HCT116 (cell line): ENCODE measurements around the gene PDGFA. TPM values are rescaled to one million over a fixed set of nuclear protein-coding genes. Genes with fewer than 3 reads are reported as not detected.

ENCODE experiments used
- ATAC-seq: fragments of 200-7000 bp; cut with Tn5 transposase; 2 replicates; pipeline ENCODE4 v1.9.1; 2020; ENCODE audit warnings: mild to moderate bottlenecking, moderate library complexity
- BruUV-seq: library from RNA; stranded (reverse); fragments of 400-500 nt; replicated peaks from 2 replicates; lab custom pipeline; 2021; lab: Mats Ljungman, UMichigan
- CTCF ChIA-PET: fragments of 300-600 bp; sonication (Branson Sonifier 250); formaldehyde crosslinking; loops from one replicate; lab custom pipeline; 2021; ENCODE audit warnings: antibody characterized with exemption; lab: Charles Lee
- POLR2A ChIA-PET: fragments of 300-600, 350-600 bp; sonication (Branson Sonifier 250); formaldehyde crosslinking; loops from one replicate; lab custom pipeline; 2021; ENCODE audit warnings: antibody characterized with exemption; lab: Charles Lee
- RAD21 ChIA-PET, 2 experiments: fragments of 300-600 bp; sonication (Branson Sonifier 250); formaldehyde crosslinking; loops; one replicate each; lab custom pipeline; 2023; ENCODE audit warnings: low total read pairs in 2 of 2; ENCODE audit not compliant: uncharacterized antibody in 2 of 2, unreplicated experiment in 2 of 2, low non-redundant PET in 1 of 2; lab: Charles Lee
- DNase-seq: peaks from one replicate; pipeline ENCODE4 v3.0.0-alpha.2; 2010; ENCODE audit warnings: low read depth, low spot score
- H2AFZ ChIP-seq: fragments of 200-600 bp; shearing (Covaris generic), sonication (generic); 2 replicates; pipeline ENCODE4 v1.6.1; 2017; ENCODE audit warnings: low read depth, mixed run types, mixed read lengths, antibody characterized with exemption, low read length; ENCODE audit not compliant: poor library complexity, severe bottlenecking
- H3K27ac ChIP-seq: 2 replicates; pipeline ENCODE4 v1.5.1; 2012; ENCODE audit warnings: low read depth, low read length
- H3K27me3 ChIP-seq: fragments of 200-600 bp; sonication (generic); 2 replicates; pipeline ENCODE4 v1.6.1; 2016; ENCODE audit warnings: mixed run types, low read length, mixed read lengths; ENCODE audit not compliant: insufficient read depth
- H3K36me3 ChIP-seq, 2 experiments: fragments of 200-500 bp in 1 of 2; fragments of 200-600 bp in 1 of 2; sonication (Bioruptor generic) in 1 of 2; sonication (generic) in 1 of 2; 2 replicates each; pipeline versions ENCODE4 v1.5.1 to v1.6.1; 2014 to 2016; ENCODE audit warnings: low read length in 2 of 2, inconsistent platforms in 1 of 2, mixed read lengths in 1 of 2, mixed run types in 1 of 2; ENCODE audit not compliant: insufficient read depth in 2 of 2, control insufficient read depth in 1 of 2
- H3K4me1 ChIP-seq, 2 experiments: fragments of 200-600 bp in 1 of 2; sonication (generic) in 1 of 2; 2 replicates each; pipeline versions ENCODE4 v1.5.1 to v1.6.1; 2012 to 2017; ENCODE audit warnings: low read length in 2 of 2, inconsistent platforms in 1 of 2, mild to moderate bottlenecking in 1 of 2, mixed read lengths in 1 of 2, mixed run types in 1 of 2, moderate library complexity in 1 of 2; ENCODE audit not compliant: insufficient read depth in 2 of 2, control insufficient read depth in 1 of 2
- H3K4me2 ChIP-seq: fragments of 200-600 bp; sonication (generic); 2 replicates; pipeline ENCODE4 v1.6.1; 2017; ENCODE audit warnings: mixed run types, low read length, mixed read lengths
- H3K4me3 ChIP-seq, 2 experiments: fragments of 200-600 bp in 1 of 2; sonication (generic) in 1 of 2; replicated peaks in 1 of 2; 2 replicates each; pipeline ENCODE4 v1.5.1; 2011 to 2016; ENCODE audit warnings: low read length in 2 of 2, control low read depth in 1 of 2, low read depth in 1 of 2, mild to moderate bottlenecking in 1 of 2, mixed read lengths in 1 of 2, mixed run types in 1 of 2
- H3K79me2 ChIP-seq: fragments of 200-600 bp; sonication (generic); 2 replicates; pipeline ENCODE4 v1.6.1; 2017; ENCODE audit warnings: mild to moderate bottlenecking, mixed run types, low read length, moderate library complexity, mixed read lengths; ENCODE audit not compliant: insufficient read depth
- H3K9ac ChIP-seq: fragments of 200-600 bp; sonication (generic); 2 replicates; pipeline ENCODE4 v1.6.1; 2016; ENCODE audit warnings: low read length, mixed read lengths
- H3K9me2 ChIP-seq: fragments of 200-600 bp; sonication (generic), shearing (Covaris generic); 2 replicates; pipeline ENCODE4 v1.6.1; 2017; ENCODE audit warnings: mixed run types, mild to moderate bottlenecking, moderate library complexity; ENCODE audit not compliant: insufficient read depth
- H3K9me3 ChIP-seq, 2 experiments: fragments of 200-500 bp in 1 of 2; fragments of 200-600 bp in 1 of 2; sonication (Bioruptor generic) in 1 of 2; sonication (generic) in 1 of 2; 2 replicates each; pipeline ENCODE4 v1.6.1; 2014 to 2017; ENCODE audit warnings: low read length in 2 of 2, mixed read lengths in 2 of 2, inconsistent platforms in 1 of 2, low read depth in 1 of 2, mild to moderate bottlenecking in 1 of 2, mixed run types in 1 of 2, moderate library complexity in 1 of 2; ENCODE audit not compliant: control insufficient read depth in 1 of 2, insufficient read depth in 1 of 2
- H4K20me1 ChIP-seq: fragments of 200-600 bp; sonication (generic), shearing (Covaris generic); 2 replicates; pipeline ENCODE4 v1.6.1; 2017; ENCODE audit warnings: mixed run types, mild to moderate bottlenecking, moderate library complexity; ENCODE audit not compliant: insufficient read depth
- ATF3 ChIP-seq: IDR thresholded peaks from 2 replicates; pipeline ENCODE4 v1.6.1; 2012
- ELF1 ChIP-seq: IDR thresholded peaks from 2 replicates; pipeline ENCODE4 v1.6.1; 2012; ENCODE audit warnings: low read depth, borderline replicate concordance
- EZH2 ChIP-seq: fragments of 200-600 bp; sonication (generic); IDR thresholded peaks from 2 replicates; pipeline ENCODE4 v1.6.1; 2017; ENCODE audit warnings: antibody characterized with exemption, mixed run types
- FOSL1 ChIP-seq: IDR thresholded peaks from 2 replicates; pipeline ENCODE4 v1.6.1; 2012; ENCODE audit warnings: low read depth
- MAX ChIP-seq: IDR thresholded peaks from 2 replicates; pipeline ENCODE4 v1.6.1; 2012
- POLR2A ChIP-seq: IDR thresholded peaks from 2 replicates; pipeline ENCODE4 v1.7.0; 2011; ENCODE audit warnings: borderline replicate concordance; ENCODE audit not compliant: insufficient read depth, insufficient read length; ENCODE audit errors: extremely low read depth
- POLR2AphosphoS5 ChIP-seq: IDR thresholded peaks from 2 replicates; pipeline ENCODE4 v1.6.1; 2011; ENCODE audit warnings: mild to moderate bottlenecking, low read depth, low read length, moderate library complexity
- RAD21 ChIP-seq: IDR thresholded peaks from 2 replicates; pipeline ENCODE4 v1.6.1; 2012; ENCODE audit warnings: low read depth, mild to moderate bottlenecking
- SIN3A ChIP-seq: IDR thresholded peaks from 2 replicates; pipeline ENCODE4 v1.6.1; 2012; ENCODE audit warnings: low read depth
- SRF ChIP-seq: IDR thresholded peaks from 2 replicates; pipeline ENCODE4 v1.6.1; 2012; ENCODE audit warnings: low read depth
- TCF7L2 ChIP-seq: IDR thresholded peaks from 2 replicates; pipeline ENCODE4 v1.7.0; 2011; ENCODE audit warnings: borderline replicate concordance, inconsistent platforms; ENCODE audit not compliant: insufficient read depth, insufficient read length; ENCODE audit errors: extremely low read depth
- YY1 ChIP-seq: IDR thresholded peaks from 2 replicates; pipeline ENCODE4 v1.6.1; 2011; ENCODE audit warnings: low read length, low read depth, moderate library complexity, mild to moderate bottlenecking; ENCODE audit not compliant: insufficient replicate concordance; ENCODE audit errors: extremely low read depth
- intact Hi-C: fragments of 100-400 bp; cut with micrococcal nuclease; formaldehyde crosslinking; loops from 2 replicates; pipeline ENCODE4 v1.10.0; 2022
- total RNA-seq: library from RNA; stranded (reverse); gene quantifications from one replicate; pipeline ENCODE4 v1.2.1, GENCODE V29; 2021; ENCODE audit not compliant: unreplicated experiment
- TF ChIP-seq, protein P1 (sequence below), 3 experiments: fragments of 200-600 bp in 1 of 3; sonication (generic) in 1 of 3; IDR thresholded peaks in 2 of 3; conservative IDR thresholded peaks in 1 of 3; 2 replicates each; pipeline ENCODE4 v1.5.1; 2012 to 2017; ENCODE audit warnings: low read depth in 2 of 3, low read length in 2 of 3, antibody characterized with exemption in 1 of 3, borderline replicate concordance in 1 of 3, control low read depth in 1 of 3, mild to moderate bottlenecking in 1 of 3, mixed read lengths in 1 of 3, mixed run types in 1 of 3, moderate library complexity in 1 of 3; ENCODE audit not compliant: insufficient read depth in 1 of 3

PDGFA gene
- total RNA-seq, 1 experiment from 2014 or later = 44.7 TPM

DNA sequence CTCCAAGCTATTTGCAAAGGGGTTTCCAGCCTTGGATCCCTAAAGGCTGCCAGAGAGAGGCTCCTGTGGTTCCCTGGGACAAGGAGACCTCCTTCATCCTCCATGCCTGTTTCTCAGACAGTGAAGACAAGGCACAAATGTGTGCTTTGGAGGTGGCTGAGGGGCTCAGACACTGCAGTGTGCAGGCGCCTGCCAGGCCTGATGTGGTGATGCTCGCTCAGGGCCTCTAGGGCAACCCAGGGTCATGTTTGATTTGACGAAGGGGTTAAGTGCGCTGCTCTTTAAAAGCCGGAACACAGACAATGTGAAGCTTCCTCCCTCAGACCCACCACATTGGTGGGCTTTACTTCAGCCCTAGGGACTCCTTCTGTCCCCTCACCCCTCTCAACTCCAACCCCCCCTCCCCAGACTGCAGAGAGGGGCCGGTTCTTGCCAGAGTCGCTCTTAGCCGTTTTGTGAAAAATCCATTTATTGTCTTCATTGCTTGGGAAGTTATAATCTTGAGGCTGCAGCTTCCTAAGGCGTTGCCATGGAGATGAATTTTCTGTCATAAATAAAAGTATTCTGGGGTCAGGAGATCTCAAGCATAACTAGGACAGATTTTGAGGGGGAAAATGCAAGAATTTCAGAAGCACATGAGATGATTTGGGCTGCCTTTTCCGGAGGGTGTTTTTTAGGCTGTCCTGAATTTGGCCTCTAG lies 35.8 kb downstream of the PDGFA start:
- Histone ChIP-seq H3K4me2 (no peak overlapping the region), H3K4me3 (no peak overlapping the region), H3K27ac (no peak overlapping the region), H3K36me3 (no peaks in the 10 kb centered on the region), H4K20me1 (no peaks in the 10 kb centered on the region), H2AFZ (no peak overlapping the region), H3K27me3 (peaks cover 20% of the 10 kb centered on the region; the same call in 1 of the 2 replicates), H3K79me2 (no peaks in the 10 kb centered on the region), H3K9me2 (no peaks in the 10 kb centered on the region), H3K9me3 (no peaks in the 10 kb centered on the region), H3K4me1 (no peaks in the 10 kb centered on the region), H3K9ac (no peak overlapping the region)
- ATAC-seq (no peak), DNase-seq (no peak)
- BruUV-seq = no TSS peak
- POLR2A ChIA-PET = no interaction called here
- RAD21 ChIA-PET = no interaction called here
- intact Hi-C loops = no loop called here
- no peak for TF ChIP-seq ATF3
- no peak for TF ChIP-seq POLR2AphosphoS5
- TF ChIP-seq ELF1 = no peak
- TF ChIP-seq EZH2 = no peak
- no peak for TF ChIP-seq TCF7L2
- CTCF ChIA-PET = no interaction called here

GRCh38 chr7:482521-483083 lies 37.0 kb downstream of the PDGFA start:
- Histone ChIP-seq H3K4me2 (no peak overlapping the region), H2AFZ (no peak overlapping the region), H3K9ac (no peak overlapping the region), H4K20me1 (no peaks in the 10 kb centered on the region), H3K4me1 (peaks cover under 1 to 6% of the 10 kb centered on the region in 2 experiments; a peak in 3 of 4 replicates), H3K9me2 (no peaks in the 10 kb centered on the region), H3K27me3 (peaks cover 20% of the 10 kb centered on the region; the same call in 1 of the 2 replicates), H3K9me3 (no peaks in the 10 kb centered on the region), H3K79me2 (no peaks in the 10 kb centered on the region), H3K36me3 (no peaks in the 10 kb centered on the region), H3K27ac (no peak overlapping the region), H3K4me3 (no peak overlapping the region)
- CTCF ChIA-PET = no interaction called here
- TF ChIP-seq, protein P1, sequence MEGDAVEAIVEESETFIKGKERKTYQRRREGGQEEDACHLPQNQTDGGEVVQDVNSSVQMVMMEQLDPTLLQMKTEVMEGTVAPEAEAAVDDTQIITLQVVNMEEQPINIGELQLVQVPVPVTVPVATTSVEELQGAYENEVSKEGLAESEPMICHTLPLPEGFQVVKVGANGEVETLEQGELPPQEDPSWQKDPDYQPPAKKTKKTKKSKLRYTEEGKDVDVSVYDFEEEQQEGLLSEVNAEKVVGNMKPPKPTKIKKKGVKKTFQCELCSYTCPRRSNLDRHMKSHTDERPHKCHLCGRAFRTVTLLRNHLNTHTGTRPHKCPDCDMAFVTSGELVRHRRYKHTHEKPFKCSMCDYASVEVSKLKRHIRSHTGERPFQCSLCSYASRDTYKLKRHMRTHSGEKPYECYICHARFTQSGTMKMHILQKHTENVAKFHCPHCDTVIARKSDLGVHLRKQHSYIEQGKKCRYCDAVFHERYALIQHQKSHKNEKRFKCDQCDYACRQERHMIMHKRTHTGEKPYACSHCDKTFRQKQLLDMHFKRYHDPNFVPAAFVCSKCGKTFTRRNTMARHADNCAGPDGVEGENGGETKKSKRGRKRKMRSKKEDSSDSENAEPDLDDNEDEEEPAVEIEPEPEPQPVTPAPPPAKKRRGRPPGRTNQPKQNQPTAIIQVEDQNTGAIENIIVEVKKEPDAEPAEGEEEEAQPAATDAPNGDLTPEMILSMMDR (IDR thresholded peaks at IDR 0.05 in 2 of 3, conservative IDR thresholded peaks at IDR 0.05 in 1 of 3; ENCODE audit: borderline replicate concordance in 1 of 3, insufficient read depth in 1 of 3, low read depth in 2 of 3, low read length in 2 of 3) = no peak
- TF ChIP-seq SIN3A = no peak
- TF ChIP-seq SRF = no peak
- no peak for TF ChIP-seq MAX
- TF ChIP-seq FOSL1 = no peak
- no peak for TF ChIP-seq ATF3
- no peak for TF ChIP-seq POLR2A
- TF ChIP-seq RAD21 = no peak
- TF ChIP-seq ELF1 = no peak
- no peak for TF ChIP-seq YY1
- DNase-seq (no peak), ATAC-seq (no peak)
- intact Hi-C loops = no loop called here
- POLR2A ChIA-PET = no interaction called here
- RAD21 ChIA-PET = no interaction called here
- no TSS peak for BruUV-seq
